Natural killer cell treated with Interleukin-12 subunit alpha and Interleukin-12 subunit beta and Interleukin-15 and Interleukin-18, amount 100 ng/mL, for 72 hours (primary cell): Measurements from ENCODE around the gene AADAT. TPM values are rescaled to one million over a fixed set of nuclear protein-coding genes. Genes with fewer than 3 reads are reported as not detected.
"Not testable (repeated sequence)": the region's sequence is repeated elsewhere in the genome, so short reads cannot be mapped to it uniquely, and the experiment has no call there.

Experiments used
- ATAC-seq, 2 donors: fragments of 150-1000 bp; cut with Tn5 transposase in 1 of 2; sonication (Bioruptor Pico), chemical (Tn5 transposase) in 1 of 2; 2 replicates each; pipeline ENCODE4 v1.10.0; 2021
- DNase-seq: peaks from one replicate; pipeline ENCODE4 v3.0.0; 2022; ENCODE audit warnings: low spot score
- H3K27ac Mint-ChIP-seq, 2 donors: 1 replicate in 1 of 2; 2 replicates in 1 of 2; pipeline ENCODE4 v1.8.0; 2022; ENCODE audit warnings: mixed read lengths in 2 of 2, mild to moderate bottlenecking in 1 of 2, moderate library complexity in 1 of 2
- H3K27me3 Mint-ChIP-seq, 2 donors: 1 replicate in 1 of 2; 2 replicates in 1 of 2; pipeline ENCODE4 v1.8.0; 2022; ENCODE audit warnings: mixed read lengths in 2 of 2
- H3K36me3 Mint-ChIP-seq: one replicate; pipeline ENCODE4 v1.8.0; 2022; ENCODE audit warnings: mixed read lengths
- H3K4me1 Mint-ChIP-seq, 2 donors: 1 replicate in 1 of 2; 2 replicates in 1 of 2; pipeline ENCODE4 v1.8.0; 2022; ENCODE audit warnings: low read depth in 2 of 2, mixed read lengths in 2 of 2, mild to moderate bottlenecking in 1 of 2
- H3K4me3 Mint-ChIP-seq: one replicate; pipeline ENCODE4 v1.8.0; 2022; ENCODE audit warnings: mixed read lengths
- H3K9me3 Mint-ChIP-seq: 2 replicates; pipeline ENCODE4 v1.8.0; 2022; ENCODE audit warnings: mixed read lengths
- total RNA-seq, 2 donors: library from RNA; stranded (reverse); gene quantifications; one replicate each; pipeline ENCODE4 v1.2.3, GENCODE V29; 2022

The AADAT gene
- total RNA-seq, 2 donors from 2014 or later = not detected

- Mint-ChIP-seq H3K36me3 (no peaks in the 10 kb centered on the region), H3K27ac (no peak overlapping the region), H3K4me3 (no peak overlapping the region), H3K27me3 (peaks cover 0 to 7% of the 10 kb centered on the region in 2 donors), H3K9me3 (no peaks in the 10 kb centered on the region), H3K4me1 (no peaks in the 10 kb centered on the region)
- no peak for ATAC-seq
- DNase-seq = no peak
These were observed 20.0 kb upstream of the AADAT start for GRCh38 chr4:170109586-170110284.

DNA sequence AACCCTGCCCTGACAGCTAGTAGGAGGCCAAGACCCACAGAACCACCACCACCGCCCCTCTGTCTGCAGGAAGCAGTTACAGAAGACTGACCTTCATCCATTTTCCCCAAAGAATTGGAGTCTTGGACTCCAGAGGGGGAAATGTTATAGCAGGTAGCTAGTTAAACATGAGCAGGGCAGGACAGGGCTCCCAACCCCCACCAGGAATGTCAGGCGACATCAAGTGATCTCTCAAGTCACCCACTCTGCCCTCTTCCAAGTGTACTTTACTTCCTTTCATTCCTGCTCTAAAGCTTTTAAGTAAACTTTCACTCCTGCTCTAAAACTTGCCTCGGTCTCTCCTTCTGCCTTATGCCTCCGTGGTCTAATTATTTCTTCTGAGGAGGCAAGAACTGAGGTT, 17.1 kb upstream of the AADAT start:
- Mint-ChIP-seq H3K4me3 (no peak overlapping the region), H3K27me3 (peaks cover 5 to 15% of the 10 kb centered on the region in 2 donors), H3K4me1 (no peaks in the 10 kb centered on the region)

DNA sequence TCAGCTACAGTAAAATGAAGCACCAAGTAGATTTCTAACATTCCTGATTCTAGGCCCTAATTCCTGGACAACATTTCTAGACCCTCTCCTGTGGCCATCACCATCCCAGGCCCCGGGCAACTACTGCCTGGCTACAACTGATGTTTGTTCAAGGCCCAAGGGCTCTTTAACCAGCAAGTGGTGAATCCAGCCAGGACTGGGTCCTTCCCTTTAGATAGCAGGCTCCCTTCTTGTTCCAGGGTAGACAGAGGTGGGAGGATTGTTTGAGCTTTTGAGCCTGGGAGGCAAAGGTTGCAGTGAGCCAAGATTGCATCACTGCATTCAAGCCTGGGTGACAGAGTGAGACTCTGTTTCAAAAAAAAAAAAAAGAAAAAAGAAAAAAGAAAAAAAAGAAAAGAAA, 12.7 kb upstream of the AADAT start:
- ATAC-seq (no peak), DNase-seq (no peak)
- peaks cover 7 to 26% of the 10 kb centered on the region in 2 donors for H3K27me3 Mint-ChIP-seq
- H3K4me1 Mint-ChIP-seq = no peaks in the 10 kb centered on the region
- no peaks in the 10 kb centered on the region for H3K36me3 Mint-ChIP-seq
- no peak overlapping the region for H3K27ac Mint-ChIP-seq
- no peak overlapping the region for H3K4me3 Mint-ChIP-seq
- H3K9me3 Mint-ChIP-seq = no peaks in the 10 kb centered on the region

More for the DNA sequence above, 17.1 kb upstream of the AADAT start:
- no peaks in the 10 kb centered on the region for H3K9me3 Mint-ChIP-seq
- ATAC-seq (no peak), DNase-seq (no peak)
- no peaks in the 10 kb centered on the region for H3K36me3 Mint-ChIP-seq
- H3K27ac Mint-ChIP-seq = no peak overlapping the region

- H3K27me3 Mint-ChIP-seq = peaks cover 13 to 21% of the 10 kb centered on the region in 2 donors
- H3K9me3 Mint-ChIP-seq, ATAC-seq, H3K36me3 Mint-ChIP-seq, DNase-seq, H3K4me3 Mint-ChIP-seq, H3K4me1 Mint-ChIP-seq, H3K27ac Mint-ChIP-seq: not testable (repeated sequence)
These were observed 8.4 kb upstream of the AADAT start for GRCh38 chr4:170098171-170098570.

GRCh38 chr4:170097681-170098080, 7.9 kb upstream of the AADAT start:
- no peaks in the 10 kb centered on the region for H3K36me3 Mint-ChIP-seq
- no peak for DNase-seq

GRCh38 chr4:170093973-170094535, 4.3 kb upstream of the AADAT start:
- H3K36me3 Mint-ChIP-seq = no peaks in the 10 kb centered on the region
- no peak overlapping the region for H3K4me3 Mint-ChIP-seq
- H3K4me1 Mint-ChIP-seq = peaks cover 0 to 9% of the 10 kb centered on the region in 2 donors
- ATAC-seq (no peak), DNase-seq (no peak)
- H3K27ac Mint-ChIP-seq = no peak overlapping the region
- no peaks in the 10 kb centered on the region for H3K9me3 Mint-ChIP-seq
- peaks cover 22 to 31% of the 10 kb centered on the region in 2 donors for H3K27me3 Mint-ChIP-seq

More at GRCh38 chr4:170097681-170098080, 7.9 kb upstream of the AADAT start:
- ATAC-seq = no peak
- H3K9me3 Mint-ChIP-seq = no peaks in the 10 kb centered on the region
- H3K4me1 Mint-ChIP-seq = no peaks in the 10 kb centered on the region
- H3K27me3 Mint-ChIP-seq = peaks cover 11 to 17% of the 10 kb centered on the region in 2 donors
- no peak overlapping the region for H3K27ac Mint-ChIP-seq
- no peak overlapping the region for H3K4me3 Mint-ChIP-seq

GRCh38 chr4:170091069-170091696, 1.4 kb upstream of the AADAT start:
- ATAC-seq (no peak), DNase-seq (no peak)
- Mint-ChIP-seq H3K9me3 (no peaks in the 10 kb centered on the region), H3K4me1 (peaks cover 0 to 9% of the 10 kb centered on the region in 2 donors), H3K4me3 (no peak overlapping the region), H3K27ac (no peak overlapping the region), H3K36me3 (no peaks in the 10 kb centered on the region), H3K27me3 (peaks cover 24 to 36% of the 10 kb centered on the region in 2 donors)

DNA sequence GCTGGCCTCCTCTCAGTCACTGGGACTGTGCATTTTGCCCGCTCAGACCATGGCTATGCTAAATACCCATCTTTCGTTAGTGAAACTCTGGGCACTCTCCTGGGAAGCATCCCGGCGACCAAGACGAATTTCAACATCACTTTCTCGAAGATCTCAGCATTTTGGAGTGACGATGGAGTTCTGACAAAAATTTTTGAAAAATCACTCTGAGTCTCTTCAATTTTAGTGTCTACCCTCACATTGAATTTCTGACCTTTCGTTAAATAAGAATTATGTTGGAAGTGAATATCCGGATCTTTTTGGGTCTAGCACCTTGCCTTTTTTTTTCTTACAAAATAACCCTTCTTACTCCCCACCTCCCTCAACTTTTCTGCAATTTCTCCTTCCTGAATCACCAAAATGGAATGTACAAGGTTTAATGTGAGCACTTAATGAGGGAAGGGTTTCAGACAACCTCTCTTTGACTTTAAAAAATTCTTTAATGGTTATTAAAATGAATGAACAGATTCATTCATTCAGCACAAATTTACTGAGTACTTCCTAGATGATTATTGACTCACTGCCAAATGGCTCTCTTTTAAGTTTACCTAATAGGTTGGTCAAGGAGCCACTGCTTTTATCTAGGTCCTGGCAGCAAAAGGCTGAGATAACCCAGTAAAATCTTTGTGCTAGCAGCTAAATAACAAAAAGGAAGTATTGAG, 746 bp upstream of the AADAT start:
- Mint-ChIP-seq H3K27ac (no peak overlapping the region), H3K9me3 (no peaks in the 10 kb centered on the region), H3K4me1 (peaks cover 0 to 9% of the 10 kb centered on the region in 2 donors), H3K4me3 (peak overlapping the region; percentile 15), H3K27me3 (peaks cover 27 to 32% of the 10 kb centered on the region in 2 donors), H3K36me3 (no peaks in the 10 kb centered on the region)
- DNase-seq (no peak), ATAC-seq (no peak)

GRCh38 chr4:170089274-170089667, 485 bp downstream of the AADAT start:
- no peaks in the 10 kb centered on the region for H3K9me3 Mint-ChIP-seq
- peaks cover 28 to 35% of the 10 kb centered on the region in 2 donors for H3K27me3 Mint-ChIP-seq
- H3K27ac Mint-ChIP-seq = no peak overlapping the region
- H3K4me1 Mint-ChIP-seq = peaks cover 0 to 9% of the 10 kb centered on the region in 2 donors
- H3K4me3 Mint-ChIP-seq = peak overlapping the region; percentile 18
- DNase-seq (no peak), ATAC-seq (no peak)
- no peaks in the 10 kb centered on the region for H3K36me3 Mint-ChIP-seq

- no peaks in the 10 kb centered on the region for H3K9me3 Mint-ChIP-seq
- H3K4me3 Mint-ChIP-seq = no peak overlapping the region
- peaks cover 0 to 9% of the 10 kb centered on the region in 2 donors for H3K4me1 Mint-ChIP-seq
- no peak for DNase-seq
- no peak for ATAC-seq
- H3K27ac Mint-ChIP-seq = no peak overlapping the region
- H3K36me3 Mint-ChIP-seq = no peaks in the 10 kb centered on the region
- peaks cover 26 to 40% of the 10 kb centered on the region in 2 donors for H3K27me3 Mint-ChIP-seq
These were observed 1.0 kb downstream of the AADAT start for GRCh38 chr4:170088716-170089115.

DNA sequence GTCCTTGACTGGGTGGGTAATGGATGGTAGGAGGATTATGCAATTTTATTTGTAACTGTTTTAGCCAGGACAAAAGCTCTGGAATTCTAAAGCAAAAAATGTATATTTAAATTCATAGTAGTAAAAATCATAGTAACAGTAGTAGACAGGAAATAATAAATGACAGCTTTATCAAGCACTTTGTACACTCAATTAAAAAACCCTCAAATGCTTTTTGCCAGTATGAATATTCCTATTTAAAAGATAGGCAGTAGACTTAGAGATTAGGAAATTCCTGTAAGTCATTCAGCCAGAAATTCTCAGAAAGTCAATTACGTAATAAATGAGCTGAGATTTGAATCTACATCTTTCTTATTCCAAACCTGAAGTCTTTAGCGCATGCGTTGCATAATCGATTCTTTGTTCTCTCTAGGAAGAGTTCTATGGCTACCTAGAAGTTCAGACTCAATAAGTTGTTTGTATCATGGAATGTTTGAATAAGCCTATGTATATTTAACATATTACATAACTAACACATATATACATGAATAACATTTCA, 2.5 kb downstream of the AADAT start:
- H3K4me1 Mint-ChIP-seq = peaks cover 0 to 9% of the 10 kb centered on the region in 2 donors
- ATAC-seq = no peak
- H3K4me3 Mint-ChIP-seq = no peak overlapping the region
- no peaks in the 10 kb centered on the region for H3K36me3 Mint-ChIP-seq
- peaks cover 28 to 53% of the 10 kb centered on the region in 2 donors for H3K27me3 Mint-ChIP-seq
- no peaks in the 10 kb centered on the region for H3K9me3 Mint-ChIP-seq
- no peak overlapping the region for H3K27ac Mint-ChIP-seq
- DNase-seq = no peak

DNA sequence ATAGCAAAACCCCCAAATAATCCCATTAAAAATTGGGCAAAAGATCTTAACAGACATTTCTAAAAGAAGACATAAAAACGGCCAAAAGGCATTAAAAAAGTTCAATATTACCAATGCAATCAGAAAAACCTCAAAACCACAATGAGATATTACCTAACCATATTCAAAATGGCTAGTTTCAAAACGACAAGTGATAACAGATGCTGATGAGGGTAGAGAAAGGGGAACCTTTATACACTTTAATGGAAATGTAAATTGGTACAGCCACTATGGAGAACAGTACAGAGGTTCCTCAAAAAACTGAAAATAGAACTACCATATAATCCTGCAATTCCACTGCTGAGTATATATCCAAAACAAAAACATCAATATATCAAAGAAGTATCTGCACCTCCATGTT, 6.2 kb downstream of the AADAT start:
- Mint-ChIP-seq H3K4me3 (no peak overlapping the region), H3K36me3 (no peaks in the 10 kb centered on the region), H3K4me1 (no peaks in the 10 kb centered on the region), H3K27me3 (peaks cover 35 to 62% of the 10 kb centered on the region in 2 donors), H3K27ac (no peak overlapping the region), H3K9me3 (no peaks in the 10 kb centered on the region)
- no peak for ATAC-seq
- DNase-seq = no peak

DNA sequence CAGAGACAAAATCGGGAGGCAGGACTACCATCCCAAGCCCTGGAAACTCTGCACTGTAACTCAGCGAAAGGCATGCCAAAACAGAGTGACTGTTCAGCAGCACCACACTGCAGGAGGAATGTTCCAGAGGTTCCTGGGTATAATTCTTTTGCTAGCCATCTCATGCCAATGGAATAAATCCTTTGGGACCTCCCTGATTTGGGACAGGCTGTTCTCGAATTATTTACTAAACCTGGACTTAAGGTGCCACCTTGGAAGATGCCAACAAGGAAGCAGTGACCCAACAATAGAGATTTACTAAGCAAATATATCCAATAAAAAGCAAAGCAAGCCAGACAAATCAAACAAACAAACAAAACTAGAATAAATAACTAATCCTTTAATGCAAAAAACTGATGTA, 9.3 kb downstream of the AADAT start:
- no peak overlapping the region for H3K27ac Mint-ChIP-seq
- no peaks in the 10 kb centered on the region for H3K9me3 Mint-ChIP-seq
- no peaks in the 10 kb centered on the region for H3K36me3 Mint-ChIP-seq
- H3K4me3 Mint-ChIP-seq = no peak overlapping the region
- no peak for DNase-seq
- peaks cover 30 to 60% of the 10 kb centered on the region in 2 donors for H3K27me3 Mint-ChIP-seq
- H3K4me1 Mint-ChIP-seq = no peaks in the 10 kb centered on the region
- no peak for ATAC-seq
